ENCODE data around the gene CMTM8.

CMTM8 gene

DNA sequence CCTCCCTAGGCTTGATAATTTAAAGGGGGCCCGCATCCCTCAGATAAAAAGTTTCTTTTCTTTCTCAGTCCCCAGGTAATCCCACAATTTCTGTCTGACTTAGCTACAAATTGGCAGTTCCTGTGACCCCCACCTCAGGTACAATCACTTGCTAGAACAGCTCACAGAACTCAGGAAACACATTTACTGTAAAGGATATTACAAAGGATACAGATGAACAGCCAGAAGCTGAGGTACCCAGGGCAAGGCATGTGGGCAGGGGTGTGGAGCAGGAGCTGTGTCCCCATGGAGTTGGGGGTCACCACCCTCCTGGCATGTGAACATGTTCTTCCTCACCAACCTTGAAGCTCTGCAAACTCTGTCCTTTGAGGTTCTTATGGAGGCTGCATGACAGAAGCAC, 73.8 kb downstream of the CMTM8 start:
- DNase-seq = no peak
- peaks cover 7% of the 10 kb centered on the region for H3K9me3 Mint-ChIP-seq
- peaks cover 65% of the 10 kb centered on the region for H3K4me1 Mint-ChIP-seq
- H3K36me3 Mint-ChIP-seq (ENCODE audit: low read depth) = peaks cover 8% of the 10 kb centered on the region
- H3K4me3 Mint-ChIP-seq = no peak overlapping the region
- H3K27me3 Mint-ChIP-seq (ENCODE audit: low read depth, poor library complexity) = peaks cover 11% of the 10 kb centered on the region
- TF ChIP-seq, protein P1, sequence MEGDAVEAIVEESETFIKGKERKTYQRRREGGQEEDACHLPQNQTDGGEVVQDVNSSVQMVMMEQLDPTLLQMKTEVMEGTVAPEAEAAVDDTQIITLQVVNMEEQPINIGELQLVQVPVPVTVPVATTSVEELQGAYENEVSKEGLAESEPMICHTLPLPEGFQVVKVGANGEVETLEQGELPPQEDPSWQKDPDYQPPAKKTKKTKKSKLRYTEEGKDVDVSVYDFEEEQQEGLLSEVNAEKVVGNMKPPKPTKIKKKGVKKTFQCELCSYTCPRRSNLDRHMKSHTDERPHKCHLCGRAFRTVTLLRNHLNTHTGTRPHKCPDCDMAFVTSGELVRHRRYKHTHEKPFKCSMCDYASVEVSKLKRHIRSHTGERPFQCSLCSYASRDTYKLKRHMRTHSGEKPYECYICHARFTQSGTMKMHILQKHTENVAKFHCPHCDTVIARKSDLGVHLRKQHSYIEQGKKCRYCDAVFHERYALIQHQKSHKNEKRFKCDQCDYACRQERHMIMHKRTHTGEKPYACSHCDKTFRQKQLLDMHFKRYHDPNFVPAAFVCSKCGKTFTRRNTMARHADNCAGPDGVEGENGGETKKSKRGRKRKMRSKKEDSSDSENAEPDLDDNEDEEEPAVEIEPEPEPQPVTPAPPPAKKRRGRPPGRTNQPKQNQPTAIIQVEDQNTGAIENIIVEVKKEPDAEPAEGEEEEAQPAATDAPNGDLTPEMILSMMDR (IDR thresholded peaks at IDR 0.05) = no peak
- H3K27ac Mint-ChIP-seq = no peak overlapping the region

DNA sequence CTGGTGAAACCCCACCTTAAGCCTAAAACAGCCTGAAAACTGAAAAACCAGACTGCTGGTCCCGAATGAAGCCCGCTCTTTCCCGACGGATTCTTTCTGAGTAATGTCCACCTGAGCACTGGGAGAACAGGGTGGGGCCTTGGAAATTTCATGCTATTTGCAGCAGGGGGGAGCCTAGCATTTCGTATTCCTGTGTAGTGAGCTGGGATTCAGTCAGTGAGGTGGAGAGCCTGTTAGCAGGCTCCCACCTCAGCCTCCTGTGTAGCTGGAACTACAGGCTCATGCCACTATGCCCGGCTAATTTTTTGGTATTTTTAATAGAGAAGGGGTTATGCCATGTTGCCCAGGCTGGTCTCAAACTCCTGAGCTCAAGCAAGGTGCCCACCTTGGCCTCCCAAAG, 74.7 kb downstream of the CMTM8 start:
- Mint-ChIP-seq H3K9me3 (peaks cover 7% of the 10 kb centered on the region), H3K36me3 (ENCODE audit: low read depth) (peaks cover 12% of the 10 kb centered on the region), H3K4me3 (no peak overlapping the region), H3K27me3 (ENCODE audit: low read depth, poor library complexity) (peaks cover 11% of the 10 kb centered on the region), H3K27ac (peak overlapping the region; percentile 86), H3K4me1 (peaks cover 65% of the 10 kb centered on the region)
- TF ChIP-seq, protein P1 (IDR thresholded peaks at IDR 0.05) = no peak
- DNase-seq = no peak

DNA sequence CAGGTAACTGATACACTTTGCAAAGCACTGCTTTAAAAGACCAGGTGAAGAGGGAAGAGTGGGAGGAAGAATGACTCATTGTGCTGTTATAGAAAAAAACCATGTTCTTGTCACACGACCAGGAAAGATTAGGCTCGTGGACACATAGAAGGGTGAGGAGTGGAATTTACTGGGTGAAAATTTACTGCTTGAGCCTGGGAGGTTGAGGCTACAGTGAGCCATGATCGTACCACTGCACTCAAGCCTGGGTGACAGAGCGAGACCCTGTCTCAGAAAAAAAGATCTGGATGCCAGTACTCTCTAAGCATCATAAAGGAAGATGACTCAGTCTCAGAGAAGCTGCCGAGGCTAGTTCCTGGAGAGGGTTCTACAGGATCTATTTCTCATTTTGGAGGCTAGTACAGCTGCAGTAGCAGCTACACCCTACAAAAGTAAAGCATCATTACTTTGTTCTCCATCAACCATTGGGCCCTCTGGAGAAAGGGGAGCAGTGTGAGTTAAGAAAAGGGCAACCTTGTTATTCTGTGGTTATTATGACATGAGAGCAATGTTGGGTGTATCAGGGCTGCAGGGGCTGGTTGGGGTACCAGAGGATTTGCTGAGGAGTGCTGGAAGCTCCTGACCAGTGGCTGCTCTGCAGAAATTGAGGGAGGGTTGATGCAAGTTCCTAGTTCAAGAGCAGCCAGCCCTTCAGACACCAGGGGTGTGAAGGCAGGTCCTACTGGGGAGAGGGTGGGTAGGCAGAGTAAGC, 75.4 kb downstream of the CMTM8 start:
- no peak for DNase-seq
- Mint-ChIP-seq H3K4me3 (no peak overlapping the region), H3K27me3 (ENCODE audit: low read depth, poor library complexity) (peaks cover 11% of the 10 kb centered on the region), H3K27ac (peak overlapping the region; percentile 7), H3K9me3 (peaks cover 7% of the 10 kb centered on the region), H3K4me1 (peaks cover 58% of the 10 kb centered on the region), H3K36me3 (ENCODE audit: low read depth) (peaks cover 12% of the 10 kb centered on the region)
- TF ChIP-seq, protein P1 (IDR thresholded peaks at IDR 0.05) = no peak

DNA sequence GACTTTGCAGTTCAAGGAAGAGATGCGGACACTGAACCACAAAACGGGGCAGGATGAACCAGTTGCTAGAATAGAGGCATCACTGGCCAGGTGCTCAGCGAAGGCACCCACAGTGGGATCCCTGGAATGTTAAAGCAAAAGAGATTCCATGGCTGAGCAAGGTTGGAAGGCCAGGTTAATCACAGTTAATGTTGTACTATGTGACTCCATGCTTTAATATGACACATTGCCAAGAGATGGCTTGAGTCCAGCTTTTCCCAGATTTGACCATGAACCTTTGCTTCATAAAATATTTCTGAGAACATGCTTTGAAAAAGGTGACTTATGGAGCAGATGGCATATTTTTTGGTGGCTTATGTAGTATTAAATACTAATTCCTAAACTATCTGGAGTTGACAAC, 77.0 kb downstream of the CMTM8 start:
- no peak for DNase-seq
- peaks cover 11% of the 10 kb centered on the region for H3K27me3 Mint-ChIP-seq (ENCODE audit: low read depth, poor library complexity)
- H3K9me3 Mint-ChIP-seq = peaks cover 7% of the 10 kb centered on the region
- TF ChIP-seq, protein P1 (IDR thresholded peaks at IDR 0.05) = no peak
- H3K27ac Mint-ChIP-seq = no peak overlapping the region
- H3K4me3 Mint-ChIP-seq = no peak overlapping the region
- peaks cover 12% of the 10 kb centered on the region for H3K36me3 Mint-ChIP-seq (ENCODE audit: low read depth)
- H3K4me1 Mint-ChIP-seq = peaks cover 58% of the 10 kb centered on the region

DNA sequence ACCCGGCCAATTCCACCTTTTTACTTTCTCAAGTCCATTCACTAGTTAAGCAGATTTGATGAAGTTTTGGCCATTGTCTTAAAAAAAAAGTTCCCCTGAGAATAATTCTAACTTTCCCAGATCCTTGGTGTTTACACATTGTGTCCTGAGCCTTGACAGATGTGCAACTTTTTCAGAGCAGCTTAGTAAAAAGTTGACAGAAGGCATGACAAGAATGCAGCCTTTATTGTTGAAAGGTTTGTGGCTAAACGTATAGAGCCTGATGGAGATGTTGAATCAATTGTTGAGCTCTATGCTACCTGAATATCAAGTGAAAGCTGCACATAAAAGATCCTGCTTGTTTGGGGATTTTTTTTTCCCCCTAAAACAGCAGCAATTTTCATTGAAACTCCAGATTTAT, 77.8 kb downstream of the CMTM8 start:
- TF ChIP-seq, protein P1 (IDR thresholded peaks at IDR 0.05) = no peak
- DNase-seq = no peak
- Mint-ChIP-seq H3K27ac (no peak overlapping the region), H3K36me3 (ENCODE audit: low read depth) (peaks cover 12% of the 10 kb centered on the region), H3K27me3 (ENCODE audit: low read depth, poor library complexity) (peaks cover 11% of the 10 kb centered on the region), H3K9me3 (peaks cover 7% of the 10 kb centered on the region), H3K4me3 (no peak overlapping the region), H3K4me1 (peaks cover 60% of the 10 kb centered on the region)

DNA sequence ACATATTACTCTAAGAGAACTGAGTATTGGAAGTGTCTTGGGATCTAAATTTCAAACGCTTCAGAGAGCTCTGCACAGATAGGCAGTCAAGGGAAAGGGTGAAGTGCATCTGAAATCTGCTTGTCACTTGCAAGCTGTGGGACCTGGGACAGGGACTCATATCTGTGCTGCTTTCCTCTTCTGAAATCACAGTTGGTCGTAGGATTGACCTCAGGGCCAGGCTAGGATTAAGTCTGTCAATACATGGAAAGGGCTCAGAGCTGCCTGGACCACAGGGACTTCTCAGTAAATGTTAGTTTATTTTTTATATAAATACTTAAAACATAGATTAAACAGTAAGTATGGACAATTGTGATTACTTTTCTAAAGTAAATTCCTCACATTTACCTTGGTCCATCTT, 78.5 kb downstream of the CMTM8 start:
- Mint-ChIP-seq H3K36me3 (ENCODE audit: low read depth) (peaks cover 12% of the 10 kb centered on the region), H3K9me3 (peaks cover 7% of the 10 kb centered on the region), H3K4me1 (peaks cover 60% of the 10 kb centered on the region), H3K27me3 (ENCODE audit: low read depth, poor library complexity) (peaks cover 8% of the 10 kb centered on the region), H3K27ac (no peak overlapping the region), H3K4me3 (no peak overlapping the region)
- TF ChIP-seq, protein P1 (IDR thresholded peaks at IDR 0.05) = no peak
- DNase-seq = no peak

Data from nephron progenitor cell (in vitro differentiated cells).